Urinary bladder (tissue), 4 donors: ENCODE measurements around the gene FOXP1. TPM values are rescaled to one million over a fixed set of nuclear protein-coding genes. Genes with fewer than 3 reads are reported as not detected.

ENCODE experiments used
- DNase-seq: peaks from one replicate; pipeline ENCODE4 v3.0.0-alpha.2; 2015; ENCODE audit errors: extremely low spot score
- H3K27ac ChIP-seq: one replicate; pipeline ENCODE4 v1.5.1; 2013; ENCODE audit warnings: low read depth, mild to moderate bottlenecking, moderate library complexity
- H3K36me3 ChIP-seq: one replicate; pipeline ENCODE4 v1.6.1; 2013; ENCODE audit warnings: mild to moderate bottlenecking, moderate library complexity; ENCODE audit not compliant: insufficient read depth
- H3K4me1 ChIP-seq: one replicate; pipeline ENCODE4 v1.6.1; 2013; ENCODE audit warnings: mild to moderate bottlenecking, moderate library complexity; ENCODE audit not compliant: insufficient read depth
- H3K4me3 ChIP-seq: one replicate; pipeline ENCODE4 v1.5.1; 2013; ENCODE audit warnings: low read depth, low read length
- WGBS: extraction: QIAGEN DNeasy Blood & Tissue Kit; methylation state at CpG from one replicate; pipeline ENCODE4 v1.1.7; 2013; 5-methylcytosine and 5-hydroxymethylcytosine counted together
- polyA plus RNA-seq: library from polyadenylated mRNA; stranded (reverse); fragments of 200-250 nt; gene quantifications from one replicate; pipeline ENCODE4 v1.2.3, GENCODE V29; 2013
- total RNA-seq: library from RNA; depleted of rRNA; stranded (reverse); fragments of >200 nt; gene quantifications from one replicate; pipeline ENCODE4 v1.2.3, GENCODE V29; 2014
- donor health status: healthy with polysubstance abuse.
- donor health status: healthy.

The FOXP1 gene
- total and polyA plus RNA-seq, 2 donors = 27.4 to 176 TPM

GRCh38 chr3:71485896-71486295 is 97.6 kb downstream of the FOXP1 start:
- no peak for DNase-seq
- WGBS = 68% methylated on average over 1 of the region's 1 CpG
- Histone ChIP-seq H3K27ac (no peak overlapping the region), H3K36me3 (peaks cover 2% of the 10 kb centered on the region), H3K4me3 (no peak overlapping the region), H3K4me1 (no peaks in the 10 kb centered on the region)

GRCh38 chr3:71484452-71484851 is 99.1 kb downstream of the FOXP1 start:
- no peak overlapping the region for H3K27ac ChIP-seq
- peaks cover 2% of the 10 kb centered on the region for H3K36me3 ChIP-seq
- WGBS = 87% methylated on average over 5 of the region's 5 CpGs
- DNase-seq = no peak
- no peak overlapping the region for H3K4me3 ChIP-seq
- no peaks in the 10 kb centered on the region for H3K4me1 ChIP-seq

- no peak for DNase-seq
- no peaks in the 10 kb centered on the region for H3K4me1 ChIP-seq
- no peak overlapping the region for H3K27ac ChIP-seq
- WGBS = 93% methylated on average over 2 of the region's 2 CpGs
- H3K4me3 ChIP-seq = no peak overlapping the region
- peaks cover 2% of the 10 kb centered on the region for H3K36me3 ChIP-seq
Observed at GRCh38 chr3:71484047-71484446, 99.5 kb downstream of the FOXP1 start.

- no peak overlapping the region for H3K4me3 ChIP-seq
- H3K4me1 ChIP-seq = no peaks in the 10 kb centered on the region
- no peak overlapping the region for H3K27ac ChIP-seq
- DNase-seq = no peak
- peaks cover 2% of the 10 kb centered on the region for H3K36me3 ChIP-seq
- 92% methylated on average over 5 of the region's 5 CpGs for WGBS
Observed at GRCh38 chr3:71482771-71483170, 100.8 kb downstream of the FOXP1 start.

- Histone ChIP-seq H3K36me3 (no peaks in the 10 kb centered on the region), H3K27ac (no peak overlapping the region), H3K4me3 (no peak overlapping the region), H3K4me1 (no peaks in the 10 kb centered on the region)
- DNase-seq = no peak
- WGBS = 83% methylated on average over 2 of the region's 2 CpGs
Observed at GRCh38 chr3:71478568-71478967, 105.0 kb downstream of the FOXP1 start.

- no peak for DNase-seq
- no peak overlapping the region for H3K27ac ChIP-seq
- no peaks in the 10 kb centered on the region for H3K4me1 ChIP-seq
- H3K4me3 ChIP-seq = no peak overlapping the region
- no peaks in the 10 kb centered on the region for H3K36me3 ChIP-seq
- WGBS = 100% methylated on average over 2 of the region's 2 CpGs
Observed at GRCh38 chr3:71476950-71477349, 106.6 kb downstream of the FOXP1 start.

GRCh38 chr3:71469138-71469435 is 114.4 kb downstream of the FOXP1 start:
- Histone ChIP-seq H3K36me3 (no peaks in the 10 kb centered on the region), H3K4me3 (no peak overlapping the region), H3K27ac (no peak overlapping the region), H3K4me1 (no peaks in the 10 kb centered on the region)
- WGBS = 35% methylated on average over 1 of the region's 1 CpG
- DNase-seq = no peak

- H3K36me3 ChIP-seq = no peaks in the 10 kb centered on the region
- H3K4me1 ChIP-seq = no peaks in the 10 kb centered on the region
- no peak for DNase-seq
- no peak overlapping the region for H3K4me3 ChIP-seq
- 78% methylated on average over 12 of the region's 12 CpGs for WGBS
- H3K27ac ChIP-seq = no peak overlapping the region
Observed at GRCh38 chr3:71468311-71469137, 115.0 kb downstream of the FOXP1 start.

- WGBS = 74% methylated on average over 10 of the region's 10 CpGs
- no peak overlapping the region for H3K4me3 ChIP-seq
- DNase-seq = no peak
Observed at GRCh38 chr3:71466483-71466882, 117.0 kb downstream of the FOXP1 start.

GRCh38 chr3:71465371-71466036 is 118.0 kb downstream of the FOXP1 start:
- Histone ChIP-seq H3K27ac (no peak overlapping the region), H3K4me3 (no peak overlapping the region), H3K4me1 (no peaks in the 10 kb centered on the region), H3K36me3 (no peaks in the 10 kb centered on the region)
- no peak for DNase-seq
- WGBS = 89% methylated on average over 13 of the region's 13 CpGs

More at GRCh38 chr3:71466483-71466882, 117.0 kb downstream of the FOXP1 start:
- no peaks in the 10 kb centered on the region for H3K4me1 ChIP-seq
- H3K36me3 ChIP-seq = no peaks in the 10 kb centered on the region
- no peak overlapping the region for H3K27ac ChIP-seq

- Histone ChIP-seq H3K4me1 (no peaks in the 10 kb centered on the region), H3K36me3 (no peaks in the 10 kb centered on the region), H3K4me3 (no peak overlapping the region), H3K27ac (no peak overlapping the region)
- WGBS = 96% methylated on average over 2 of the region's 2 CpGs
- DNase-seq = no peak
Observed at GRCh38 chr3:71464613-71465012, 118.9 kb downstream of the FOXP1 start.

GRCh38 chr3:71463617-71464016 is 119.9 kb downstream of the FOXP1 start:
- Histone ChIP-seq H3K27ac (no peak overlapping the region), H3K4me1 (no peaks in the 10 kb centered on the region), H3K36me3 (no peaks in the 10 kb centered on the region), H3K4me3 (no peak overlapping the region)
- WGBS = 87% methylated on average over 3 of the region's 3 CpGs
- no peak for DNase-seq

GRCh38 chr3:71462586-71462985 is 120.9 kb downstream of the FOXP1 start:
- no peaks in the 10 kb centered on the region for H3K36me3 ChIP-seq
- H3K4me3 ChIP-seq = no peak overlapping the region
- no peak overlapping the region for H3K27ac ChIP-seq
- no peak for DNase-seq
- 92% methylated on average over 7 of the region's 7 CpGs for WGBS
- no peaks in the 10 kb centered on the region for H3K4me1 ChIP-seq

GRCh38 chr3:71461749-71462483 is 121.6 kb downstream of the FOXP1 start:
- no peak overlapping the region for H3K27ac ChIP-seq
- DNase-seq = no peak
- no peaks in the 10 kb centered on the region for H3K36me3 ChIP-seq

More at GRCh38 chr3:71461749-71462483, 121.6 kb downstream of the FOXP1 start:
- Histone ChIP-seq H3K4me3 (no peak overlapping the region), H3K4me1 (no peaks in the 10 kb centered on the region)
- 79% methylated on average over 9 of the region's 9 CpGs for WGBS
